Right lobe of liver (tissue), 4 donors: ENCODE measurements around the gene NRAP.

ENCODE experiments used
- POLR2A ChIP-seq: fragments of 450-650 bp; IDR thresholded peaks from one replicate; pipeline ENCODE4 v1.6.1; 2017; ENCODE audit warnings: antibody characterized with exemption, mild to moderate bottlenecking
- TF ChIP-seq, protein P1 (sequence below), 4 donors: fragments of 200-600 bp in 3 of 4; fragments of 450-650 bp in 1 of 4; IDR thresholded peaks; one replicate each; pipeline versions ENCODE4 v1.5.1 to v1.8.0; 2016 to 2022; ENCODE audit warnings: antibody characterized with exemption in 4 of 4, mild to moderate bottlenecking in 2 of 4
- donor health status: DM: no; HTN: no; CAD: no.
- donor health status: DM: no; HTN: no; CAD: no.
- donor health status: DM: no; HTN: yes; CAD: no.

DNA sequence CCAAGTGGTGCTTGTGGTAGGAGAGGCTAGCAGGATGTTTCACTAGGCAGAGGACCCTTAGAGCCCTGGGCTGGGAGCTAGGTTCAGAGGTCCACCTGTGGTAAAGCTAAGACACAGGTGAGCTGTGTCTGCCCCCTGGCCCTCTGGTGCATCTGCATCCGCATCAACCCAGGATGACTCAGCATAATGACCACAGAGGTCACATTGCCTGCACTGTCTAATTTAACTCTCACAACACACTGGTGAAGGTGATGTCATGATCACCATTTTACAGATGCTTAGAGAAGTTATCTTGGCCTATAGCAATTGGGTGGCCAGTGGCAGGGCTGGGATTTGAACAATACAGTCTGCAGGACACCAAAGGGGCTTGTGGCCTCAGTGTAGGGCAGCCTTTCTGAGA is 77.9 kb downstream of the NRAP start:
- TF ChIP-seq, protein P1, sequence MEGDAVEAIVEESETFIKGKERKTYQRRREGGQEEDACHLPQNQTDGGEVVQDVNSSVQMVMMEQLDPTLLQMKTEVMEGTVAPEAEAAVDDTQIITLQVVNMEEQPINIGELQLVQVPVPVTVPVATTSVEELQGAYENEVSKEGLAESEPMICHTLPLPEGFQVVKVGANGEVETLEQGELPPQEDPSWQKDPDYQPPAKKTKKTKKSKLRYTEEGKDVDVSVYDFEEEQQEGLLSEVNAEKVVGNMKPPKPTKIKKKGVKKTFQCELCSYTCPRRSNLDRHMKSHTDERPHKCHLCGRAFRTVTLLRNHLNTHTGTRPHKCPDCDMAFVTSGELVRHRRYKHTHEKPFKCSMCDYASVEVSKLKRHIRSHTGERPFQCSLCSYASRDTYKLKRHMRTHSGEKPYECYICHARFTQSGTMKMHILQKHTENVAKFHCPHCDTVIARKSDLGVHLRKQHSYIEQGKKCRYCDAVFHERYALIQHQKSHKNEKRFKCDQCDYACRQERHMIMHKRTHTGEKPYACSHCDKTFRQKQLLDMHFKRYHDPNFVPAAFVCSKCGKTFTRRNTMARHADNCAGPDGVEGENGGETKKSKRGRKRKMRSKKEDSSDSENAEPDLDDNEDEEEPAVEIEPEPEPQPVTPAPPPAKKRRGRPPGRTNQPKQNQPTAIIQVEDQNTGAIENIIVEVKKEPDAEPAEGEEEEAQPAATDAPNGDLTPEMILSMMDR (IDR thresholded peaks at IDR 0.05), result no peak
- no peak for TF ChIP-seq POLR2A
